ENCODE data around the gene BMPR2. TPM values are rescaled to one million over a fixed set of nuclear protein-coding genes. Genes with fewer than 3 reads are reported as not detected.
"Not testable (repeated sequence)": the region's sequence is repeated elsewhere in the genome, so short reads cannot be mapped to it uniquely, and the experiment has no call there.

BMPR2 gene
- polyA plus RNA-seq, 1 donor: 67.8 TPM

- no peak for DNase-seq
These were observed 2.7 kb downstream of the BMPR2 start for GRCh38 chr2:202378662-202379358.

- DNase-seq: no peak
These were observed 6.6 kb downstream of the BMPR2 start for GRCh38 chr2:202382684-202383083.

- DNase-seq: not testable (repeated sequence)
These were observed 10.4 kb downstream of the BMPR2 start for GRCh38 chr2:202386495-202386894.

GRCh38 chr2:202387608-202388342 lies 11.6 kb downstream of the BMPR2 start:
- DNase-seq: no peak

GRCh38 chr2:202400941-202401340 lies 24.8 kb downstream of the BMPR2 start:
- DNase-seq: no peak

GRCh38 chr2:202405798-202406197 lies 29.7 kb downstream of the BMPR2 start:
- DNase-seq: no peak

GRCh38 chr2:202406445-202406978 lies 30.4 kb downstream of the BMPR2 start:
- no peak for DNase-seq

- DNase-seq: no peak
These were observed 32.5 kb downstream of the BMPR2 start for GRCh38 chr2:202408546-202409140.

- DNase-seq: no peak
These were observed 34.0 kb downstream of the BMPR2 start for GRCh38 chr2:202410092-202410491.

GRCh38 chr2:202411097-202411496 lies 35.0 kb downstream of the BMPR2 start:
- no peak for DNase-seq

- DNase-seq: no peak
These were observed 41.9 kb downstream of the BMPR2 start for GRCh38 chr2:202418027-202418426.

- no peak for DNase-seq
These were observed 42.4 kb downstream of the BMPR2 start for GRCh38 chr2:202418511-202418910.

- DNase-seq: no peak
These were observed 47.0 kb downstream of the BMPR2 start for GRCh38 chr2:202423139-202423538.

GRCh38 chr2:202425036-202425435 lies 48.9 kb downstream of the BMPR2 start:
- no peak for DNase-seq

GRCh38 chr2:202426751-202427150 lies 50.6 kb downstream of the BMPR2 start:
- no peak for DNase-seq

GRCh38 chr2:202429164-202429980 lies 53.2 kb downstream of the BMPR2 start:
- DNase-seq: peak; percentile 19

GRCh38 chr2:202432776-202433175 lies 56.6 kb downstream of the BMPR2 start:
- DNase-seq: no peak

- DNase-seq: no peak
These were observed 58.3 kb downstream of the BMPR2 start for GRCh38 chr2:202434472-202434871.

GRCh38 chr2:202436626-202437025 lies 60.5 kb downstream of the BMPR2 start:
- DNase-seq: no peak

GRCh38 chr2:202440117-202440516 lies 64.0 kb downstream of the BMPR2 start:
- not testable (repeated sequence) for DNase-seq

- DNase-seq: no peak
These were observed 66.8 kb downstream of the BMPR2 start for GRCh38 chr2:202442882-202443281.

GRCh38 chr2:202444000-202444399 lies 67.9 kb downstream of the BMPR2 start:
- no peak for DNase-seq
